ENCODE measurements around the gene SGK2.
"Not testable (repeated sequence)": the region's sequence is repeated elsewhere in the genome, so short reads cannot be mapped to it uniquely, and the experiment has no call there.

SGK2 gene

GRCh38 chr20:43605715-43606114 is 46.9 kb downstream of the SGK2 start:
- no peak overlapping the region for H3K23ac ChIP-seq (ENCODE audit: low read length)
- H2BK12ac ChIP-seq (ENCODE audit: low read length) = no peak overlapping the region
- no peak overlapping the region for H3K14ac ChIP-seq (ENCODE audit: low read length)
- H3K4ac ChIP-seq (ENCODE audit: low read depth, low read length) = no peak overlapping the region
- no peaks in the 10 kb centered on the region for H3K79me1 ChIP-seq (ENCODE audit: low read length)
- H3K9me3 ChIP-seq (ENCODE audit: insufficient read depth, low read depth, low read length) = no peaks in the 10 kb centered on the region
- no peak overlapping the region for H4K12ac ChIP-seq (ENCODE audit: low read depth, low read length)
- H3K9ac ChIP-seq (ENCODE audit: low read length) = no peak overlapping the region
- no peak overlapping the region for H2AFZ ChIP-seq (ENCODE audit: insufficient read depth, low read length, poor library complexity)
- H2AK5ac ChIP-seq (ENCODE audit: low read length) = no peak overlapping the region
- no peak overlapping the region for H3K4me3 ChIP-seq (ENCODE audit: low read depth, low read length)
- H3K27ac ChIP-seq (ENCODE audit: low read depth, low read length) = no peak overlapping the region
- H3K18ac ChIP-seq (ENCODE audit: low read length) = no peak overlapping the region
- no CpG with 5 or more reads among the region's 9 CpGs for WGBS (ENCODE audit: extremely low coverage, insufficient coverage, insufficient read length)
- H2BK120ac ChIP-seq (ENCODE audit: insufficient read depth, low read length, poor library complexity) = no peak overlapping the region
- H4K8ac ChIP-seq (ENCODE audit: low read depth, low read length) = no peak overlapping the region
- H3K79me2 ChIP-seq (ENCODE audit: control insufficient read depth, insufficient read depth, low read length, poor library complexity) = no peaks in the 10 kb centered on the region
- H3K27me3 ChIP-seq (ENCODE audit: insufficient read depth, low read length) = no peaks in the 10 kb centered on the region
- no peak overlapping the region for H4K91ac ChIP-seq (ENCODE audit: low read depth, low read length)
- no peak overlapping the region for H3K4me2 ChIP-seq (ENCODE audit: low read length)
- H2BK5ac ChIP-seq (ENCODE audit: low read depth, low read length, poor library complexity) = no peak overlapping the region
- no peaks in the 10 kb centered on the region for H3K4me1 ChIP-seq (ENCODE audit: control insufficient read depth in 1 of 2, insufficient read depth in 2 of 2, low read length in 2 of 2)
- no peak for DNase-seq
- peaks cover 8 to 11% of the 10 kb centered on the region in 2 experiments for H3K36me3 ChIP-seq (ENCODE audit: control insufficient read depth in 1 of 2, insufficient read depth in 2 of 2, low read length in 2 of 2)

GRCh38 chr20:43607278-43607677 is 48.5 kb downstream of the SGK2 start:
- not testable (repeated sequence) for H3K18ac ChIP-seq (ENCODE audit: low read length); H3K4me2 ChIP-seq (ENCODE audit: low read length); H3K9ac ChIP-seq (ENCODE audit: low read length); H3K9me3 ChIP-seq (ENCODE audit: insufficient read depth, low read depth, low read length); H4K8ac ChIP-seq (ENCODE audit: low read depth, low read length); H3K27ac ChIP-seq (ENCODE audit: low read depth, low read length); H3K4me3 ChIP-seq (ENCODE audit: low read depth, low read length); H3K4ac ChIP-seq (ENCODE audit: low read depth, low read length); H3K23ac ChIP-seq (ENCODE audit: low read length); H2BK12ac ChIP-seq (ENCODE audit: low read length); DNase-seq; H4K91ac ChIP-seq (ENCODE audit: low read depth, low read length); H3K79me1 ChIP-seq (ENCODE audit: low read length); H4K12ac ChIP-seq (ENCODE audit: low read depth, low read length); H3K4me1 ChIP-seq (ENCODE audit: control insufficient read depth in 1 of 2, insufficient read depth in 2 of 2, low read length in 2 of 2); H3K79me2 ChIP-seq (ENCODE audit: control insufficient read depth, insufficient read depth, low read length, poor library complexity); H2BK120ac ChIP-seq (ENCODE audit: insufficient read depth, low read length, poor library complexity); H3K14ac ChIP-seq (ENCODE audit: low read length); H2AFZ ChIP-seq (ENCODE audit: insufficient read depth, low read length, poor library complexity); H3K27me3 ChIP-seq (ENCODE audit: insufficient read depth, low read length); H2BK5ac ChIP-seq (ENCODE audit: low read depth, low read length, poor library complexity); H2AK5ac ChIP-seq (ENCODE audit: low read length)
- WGBS (ENCODE audit: extremely low coverage, insufficient coverage, insufficient read length) = no CpG with 5 or more reads among the region's 30 CpGs
- H3K36me3 ChIP-seq (ENCODE audit: control insufficient read depth in 1 of 2, insufficient read depth in 2 of 2, low read length in 2 of 2) = peaks cover 8 to 11% of the 10 kb centered on the region in 2 experiments

- Histone ChIP-seq H3K36me3 (ENCODE audit: control insufficient read depth in 1 of 2, insufficient read depth in 2 of 2, low read length in 2 of 2) (peaks cover 8 to 16% of the 10 kb centered on the region in 2 experiments), H4K12ac (ENCODE audit: low read depth, low read length) (no peak overlapping the region), H3K14ac (ENCODE audit: low read length) (no peak overlapping the region), H3K79me2 (ENCODE audit: control insufficient read depth, insufficient read depth, low read length, poor library complexity) (no peaks in the 10 kb centered on the region), H2BK120ac (ENCODE audit: insufficient read depth, low read length, poor library complexity) (no peak overlapping the region), H3K79me1 (ENCODE audit: low read length) (no peaks in the 10 kb centered on the region), H3K4me2 (ENCODE audit: low read length) (no peak overlapping the region), H3K27ac (ENCODE audit: low read depth, low read length) (no peak overlapping the region), H2BK5ac (ENCODE audit: low read depth, low read length, poor library complexity) (no peak overlapping the region), H3K9ac (ENCODE audit: low read length) (no peak overlapping the region), H3K4me3 (ENCODE audit: low read depth, low read length) (no peak overlapping the region), H3K23ac (ENCODE audit: low read length) (no peak overlapping the region), H4K8ac (ENCODE audit: low read depth, low read length) (no peak overlapping the region), H3K27me3 (ENCODE audit: insufficient read depth, low read length) (no peaks in the 10 kb centered on the region), H2AFZ (ENCODE audit: insufficient read depth, low read length, poor library complexity) (no peak overlapping the region), H2AK5ac (ENCODE audit: low read length) (no peak overlapping the region), H3K4ac (ENCODE audit: low read depth, low read length) (no peak overlapping the region), H3K9me3 (ENCODE audit: insufficient read depth, low read depth, low read length) (no peaks in the 10 kb centered on the region), H3K18ac (ENCODE audit: low read length) (no peak overlapping the region), H4K91ac (ENCODE audit: low read depth, low read length) (no peak overlapping the region), H3K4me1 (ENCODE audit: control insufficient read depth in 1 of 2, insufficient read depth in 2 of 2, low read length in 2 of 2) (no peaks in the 10 kb centered on the region), H2BK12ac (ENCODE audit: low read length) (no peak overlapping the region)
- no CpG with 5 or more reads among the region's 8 CpGs for WGBS (ENCODE audit: extremely low coverage, insufficient coverage, insufficient read length)
- DNase-seq = no peak
These were observed 72.8 kb downstream of the SGK2 start for GRCh38 chr20:43631598-43631997.
